OCI-LY7 (cell line): ENCODE results near the gene KCNIP4. TPM values are rescaled to one million over a fixed set of nuclear protein-coding genes. Genes with fewer than 3 reads are reported as not detected.

ENCODE experiments used
- BruUV-seq: library from RNA; stranded (reverse); fragments of 400-500 nt; replicated peaks from 2 replicates; lab custom pipeline; 2021; lab: Mats Ljungman, UMichigan
- CTCF ChIA-PET: fragments of 300-600 bp; sonication (Branson Sonifier 250); formaldehyde crosslinking; loops from one replicate; lab custom pipeline; 2022; ENCODE audit warnings: antibody characterized with exemption; ENCODE audit not compliant: unreplicated experiment; lab: Charles Lee
- POLR2A ChIA-PET: fragments of 300-600 bp; sonication (Branson Sonifier 250); formaldehyde crosslinking; loops from one replicate; lab custom pipeline; 2022; ENCODE audit warnings: antibody characterized with exemption; lab: Charles Lee
- DNase-seq: peaks from one replicate; pipeline ENCODE4 v3.0.0-alpha.2; 2015; ENCODE audit warnings: low spot score
- H2AFZ ChIP-seq: fragments of 200-600 bp; sonication (generic), shearing (Covaris generic); 2 replicates; pipeline ENCODE4 v1.6.1; 2014; ENCODE audit warnings: mild to moderate bottlenecking, antibody characterized with exemption, low read length, moderate library complexity
- H3K27ac ChIP-seq: fragments of 200-600 bp; sonication (generic); 2 replicates; pipeline ENCODE4 v1.5.1; 2014; ENCODE audit warnings: mixed run types, low read depth, mild to moderate bottlenecking, moderate library complexity, low read length, inconsistent platforms; ENCODE audit not compliant: poor library complexity, severe bottlenecking
- H3K36me3 ChIP-seq: fragments of 200-600 bp; sonication (generic); 2 replicates; pipeline ENCODE4 v1.6.1; 2014; ENCODE audit warnings: mild to moderate bottlenecking, antibody characterized with exemption, low read length, moderate library complexity, mixed read lengths; ENCODE audit not compliant: insufficient read depth
- H3K4me1 ChIP-seq: fragments of 200-600 bp; sonication (generic); 2 replicates; pipeline ENCODE4 v1.5.1; 2014; ENCODE audit warnings: mild to moderate bottlenecking, low read length; ENCODE audit not compliant: insufficient read depth, poor library complexity, severe bottlenecking
- H3K4me2 ChIP-seq: fragments of 200-600 bp; sonication (generic); 2 replicates; pipeline ENCODE4 v1.6.1; 2014; ENCODE audit warnings: mild to moderate bottlenecking, low read length
- H3K4me3 ChIP-seq: fragments of 200-600 bp; sonication (generic); 2 replicates; pipeline ENCODE4 v1.5.1; 2014; ENCODE audit warnings: mild to moderate bottlenecking, low read depth, low read length; ENCODE audit not compliant: poor library complexity, severe bottlenecking
- H3K79me2 ChIP-seq: fragments of 200-600 bp; sonication (generic); 2 replicates; pipeline ENCODE4 v1.6.1; 2016; ENCODE audit warnings: low read depth, mild to moderate bottlenecking, low read length, moderate library complexity, mixed read lengths; ENCODE audit not compliant: insufficient read depth
- H3K9me2 ChIP-seq: fragments of 200-600 bp; sonication (generic); 2 replicates; pipeline ENCODE4 v1.6.1; 2016; ENCODE audit warnings: mild to moderate bottlenecking, low read length, mixed read lengths; ENCODE audit not compliant: insufficient read depth
- H3K9me3 ChIP-seq: fragments of 200-600 bp; sonication (generic); 2 replicates; pipeline ENCODE4 v1.6.1; 2014; ENCODE audit warnings: mild to moderate bottlenecking, mixed run types, low read length, mixed read lengths
- H4K20me1 ChIP-seq: fragments of 200-600 bp; sonication (generic); 2 replicates; pipeline ENCODE4 v1.6.1; 2014; ENCODE audit warnings: mild to moderate bottlenecking, antibody characterized with exemption, low read length, moderate library complexity, mixed read lengths; ENCODE audit not compliant: insufficient read depth
- CTCF ChIP-seq: fragments of 200-600 bp; sonication (generic); conservative IDR thresholded peaks from 2 replicates; pipeline ENCODE4 v1.5.1; 2014; ENCODE audit warnings: mild to moderate bottlenecking, antibody characterized with exemption, low read length, moderate library complexity, mixed read lengths
- EZH2phosphoT487 ChIP-seq: fragments of 200-600 bp; sonication (generic); IDR thresholded peaks from 2 replicates; pipeline ENCODE4 v1.6.1; 2018; ENCODE audit warnings: low read depth, borderline replicate concordance, mild to moderate bottlenecking, mixed run types, antibody characterized with exemption, low read length, moderate library complexity, mixed read lengths
- intact Hi-C: fragments of 100-400 bp; cut with micrococcal nuclease; formaldehyde crosslinking; loops from one replicate; pipeline ENCODE4 v1.10.0; 2022; ENCODE audit not compliant: unreplicated experiment
- total RNA-seq, 2 experiments: library from RNA; depleted of rRNA in 1 of 2; stranded (reverse); fragments of >200 nt in 1 of 2; shearing (Covaris generic) in 1 of 2; gene quantifications; 2 replicates each; pipeline ENCODE4 v1.2.3, GENCODE V29; 2014 to 2022

Gene KCNIP4
- total RNA-seq, 2 experiments from 2014 or later = not detected

GRCh38 chr4:21041708-21042107, 906.9 kb downstream of the KCNIP4 start:
- TF ChIP-seq CTCF = no peak
- TF ChIP-seq EZH2phosphoT487 = no peak
- intact Hi-C loops = no loop called here
- no peak overlapping the region for H3K4me2 ChIP-seq
- CTCF ChIA-PET = no interaction called here
- no TSS peak for BruUV-seq
- H3K4me3 ChIP-seq = no peak overlapping the region
- no peaks in the 10 kb centered on the region for H3K9me2 ChIP-seq
- no peak for DNase-seq
- H3K27ac ChIP-seq = no peak overlapping the region
- H3K9me3 ChIP-seq = no peaks in the 10 kb centered on the region
- H3K36me3 ChIP-seq = no peaks in the 10 kb centered on the region
- H2AFZ ChIP-seq = no peak overlapping the region
- no peaks in the 10 kb centered on the region for H4K20me1 ChIP-seq
- POLR2A ChIA-PET = no interaction called here
- no peaks in the 10 kb centered on the region for H3K79me2 ChIP-seq
- H3K4me1 ChIP-seq = no peaks in the 10 kb centered on the region

DNA sequence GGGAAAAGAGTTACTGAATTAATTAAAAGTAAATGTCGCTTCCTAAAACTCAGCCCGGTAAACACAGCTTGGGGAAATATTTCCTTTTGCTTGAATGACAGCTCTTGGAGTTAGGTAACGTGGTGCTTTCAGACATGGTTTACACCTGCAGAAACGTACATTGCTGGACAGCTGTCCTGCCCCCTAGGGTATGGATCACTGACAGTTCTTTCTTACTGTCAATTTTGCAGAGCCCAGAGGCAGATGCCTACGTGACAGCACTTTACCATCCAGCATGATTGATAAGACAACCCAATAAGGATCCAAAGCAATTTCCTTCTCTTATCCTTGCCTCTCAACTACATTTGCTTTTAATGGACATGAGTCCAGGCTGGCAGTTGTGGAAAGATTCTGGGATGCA, 913.8 kb downstream of the KCNIP4 start:
- CTCF ChIA-PET = no interaction called here
- no peaks in the 10 kb centered on the region for H3K4me1 ChIP-seq
- H3K4me3 ChIP-seq = no peak overlapping the region
- H3K9me3 ChIP-seq = no peaks in the 10 kb centered on the region
- H4K20me1 ChIP-seq = no peaks in the 10 kb centered on the region
- H3K4me2 ChIP-seq = no peak overlapping the region
- intact Hi-C loops = no loop called here
- no peaks in the 10 kb centered on the region for H3K9me2 ChIP-seq
- no peaks in the 10 kb centered on the region for H3K36me3 ChIP-seq
- TF ChIP-seq EZH2phosphoT487 = no peak
- no peak for TF ChIP-seq CTCF
- no peak overlapping the region for H2AFZ ChIP-seq
- BruUV-seq = no TSS peak
- H3K27ac ChIP-seq = no peak overlapping the region
- POLR2A ChIA-PET = no interaction called here
- H3K79me2 ChIP-seq = no peaks in the 10 kb centered on the region
- DNase-seq = no peak

DNA sequence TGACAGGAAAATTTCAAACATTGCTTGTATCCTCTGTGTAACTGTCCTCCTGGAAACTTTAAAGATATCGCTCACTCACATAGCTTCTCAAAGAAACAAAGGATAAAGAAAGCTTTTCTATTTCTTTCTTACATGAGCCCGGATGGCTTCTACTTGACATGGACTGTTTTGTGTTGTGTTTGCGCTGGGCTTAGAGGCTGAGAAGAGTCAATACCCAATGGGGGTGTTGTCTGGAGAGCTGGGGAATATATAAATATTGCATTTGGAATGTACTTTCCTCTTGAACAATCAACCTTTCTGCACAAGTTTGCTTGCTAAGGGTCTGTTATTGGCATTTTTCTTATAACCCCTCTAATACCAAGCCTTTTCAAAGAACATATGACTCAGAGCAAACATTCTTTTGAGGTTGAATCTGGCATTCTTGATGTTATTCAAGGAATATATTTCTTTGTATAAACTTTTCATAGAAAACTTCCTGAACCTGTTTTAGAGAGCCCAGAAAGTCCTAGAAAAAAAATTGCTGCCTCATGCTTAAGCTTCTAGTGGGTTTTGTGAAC, 916.4 kb downstream of the KCNIP4 start:
- ChIA-PET CTCF (no interaction called here), POLR2A (interaction anchor here (0.7 to 0.8 kb wide), 2 partner anchors 9 to 67 kb away, joined by 3 read pairs; no protein-coding TSS in a partner anchor)
- intact Hi-C loops = no loop called here
- H3K27ac ChIP-seq = no peak overlapping the region
- TF ChIP-seq EZH2phosphoT487 = no peak
- TF ChIP-seq CTCF = no peak
- no TSS peak for BruUV-seq
- no peak overlapping the region for H3K4me3 ChIP-seq
- no peaks in the 10 kb centered on the region for H3K79me2 ChIP-seq
- H3K9me2 ChIP-seq = no peaks in the 10 kb centered on the region
- no peaks in the 10 kb centered on the region for H3K9me3 ChIP-seq
- no peak overlapping the region for H2AFZ ChIP-seq
- DNase-seq = no peak
- H4K20me1 ChIP-seq = no peaks in the 10 kb centered on the region
- H3K4me1 ChIP-seq = no peaks in the 10 kb centered on the region
- H3K36me3 ChIP-seq = no peaks in the 10 kb centered on the region
- H3K4me2 ChIP-seq = no peak overlapping the region
